AG20443 (cell line): ENCODE results near the gene FUBP3.
A peak's percentile ranks its signal among the peaks of the same experiment; 100 is the strongest.
"Not testable (repeated sequence)": the region's sequence is repeated elsewhere in the genome, so short reads cannot be mapped to it uniquely, and the experiment has no call there.

Source experiments
- DNase-seq: peaks from one replicate; pipeline ENCODE4 v3.0.0; 2012; ENCODE audit warnings: low spot score, mixed read lengths

The FUBP3 gene

GRCh38 chr9:130556396-130557076, 22.8 kb upstream of the FUBP3 start:
- DNase-seq = no peak

DNA sequence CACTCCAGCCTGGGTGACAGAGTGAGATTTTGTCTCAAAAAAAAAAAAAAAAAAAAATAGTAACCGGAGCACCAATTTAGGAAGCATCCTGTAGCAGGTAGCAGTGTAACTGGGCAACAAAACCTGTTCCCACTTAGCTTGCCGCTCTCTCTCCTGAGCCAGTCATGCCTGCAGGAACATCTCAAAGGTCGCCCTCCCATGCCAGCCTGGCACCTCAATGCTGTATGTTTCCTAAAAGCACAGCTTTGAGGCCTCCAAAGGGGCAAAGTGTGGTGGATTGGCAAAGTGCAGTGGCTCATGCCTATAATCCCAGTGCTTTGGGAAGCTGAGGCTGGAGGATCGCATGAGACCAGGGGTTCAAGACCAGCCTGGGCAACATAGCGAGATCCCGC, 22.3 kb upstream of the FUBP3 start:
- no peak for DNase-seq

DNA sequence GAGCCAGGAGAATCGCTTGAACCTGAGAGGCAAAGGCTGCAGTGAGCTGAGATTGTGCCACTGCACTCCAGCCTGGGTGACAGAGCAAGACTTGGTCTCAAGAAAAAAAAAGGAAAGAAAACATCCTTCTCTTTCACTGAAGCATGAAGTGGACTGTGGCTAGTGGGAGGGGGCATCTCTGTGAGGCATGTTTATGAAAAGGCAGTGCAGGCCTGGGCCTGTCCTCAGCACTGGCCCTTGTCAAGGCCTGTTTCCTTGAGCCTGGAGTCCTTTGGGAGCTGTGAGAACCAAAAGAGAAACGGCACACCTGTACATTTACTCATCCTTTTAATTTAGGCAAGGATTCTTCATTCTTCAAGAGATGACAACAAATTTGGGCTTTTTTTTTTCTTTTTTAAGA, 18.3 kb upstream of the FUBP3 start:
- no peak for DNase-seq

- not testable (repeated sequence) for DNase-seq
Observed at GRCh38 chr9:130562525-130562924, 16.9 kb upstream of the FUBP3 start.

DNA sequence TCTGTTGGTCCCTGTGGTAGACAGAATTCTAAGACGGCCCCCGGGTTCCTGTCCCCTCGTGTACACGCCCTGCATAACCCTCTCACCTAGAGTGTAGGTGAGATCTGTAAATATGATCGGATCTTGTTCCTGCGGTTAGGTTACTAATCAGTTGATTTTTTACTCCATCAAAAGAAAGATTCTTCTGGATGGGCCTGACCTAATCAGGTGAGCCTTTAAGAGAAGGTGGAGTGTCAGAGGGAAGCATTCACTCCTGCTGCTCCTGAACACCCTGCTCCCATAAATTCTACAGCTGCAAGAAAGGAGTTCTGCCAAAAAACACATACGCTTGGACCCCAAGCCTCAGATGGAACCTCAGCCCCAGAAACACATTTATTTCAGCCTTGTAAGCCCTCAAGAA, 15.6 kb upstream of the FUBP3 start:
- DNase-seq = no peak

DNA sequence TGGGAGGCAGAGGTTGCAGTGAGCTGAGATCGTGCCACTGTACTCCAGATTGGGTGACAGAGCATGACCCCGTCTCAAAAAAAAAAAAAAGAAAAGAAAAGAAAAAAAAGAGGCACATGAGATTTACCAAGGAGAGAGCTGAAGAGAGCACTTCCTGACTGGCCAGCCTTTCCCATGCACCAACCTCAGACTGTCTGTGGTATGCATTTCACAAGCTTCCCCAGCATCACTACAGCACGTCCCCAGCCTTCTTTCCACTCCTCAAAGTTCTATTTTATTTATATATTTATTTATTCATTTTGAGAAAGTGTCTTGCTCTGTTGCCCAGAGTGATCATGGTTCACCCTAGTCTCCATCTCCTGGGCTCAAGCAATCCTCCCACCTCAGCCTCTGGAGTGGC, 13.6 kb upstream of the FUBP3 start:
- peak; percentile 43 for DNase-seq

GRCh38 chr9:130570208-130570607, 9.2 kb upstream of the FUBP3 start:
- peak; percentile 32 for DNase-seq

DNA sequence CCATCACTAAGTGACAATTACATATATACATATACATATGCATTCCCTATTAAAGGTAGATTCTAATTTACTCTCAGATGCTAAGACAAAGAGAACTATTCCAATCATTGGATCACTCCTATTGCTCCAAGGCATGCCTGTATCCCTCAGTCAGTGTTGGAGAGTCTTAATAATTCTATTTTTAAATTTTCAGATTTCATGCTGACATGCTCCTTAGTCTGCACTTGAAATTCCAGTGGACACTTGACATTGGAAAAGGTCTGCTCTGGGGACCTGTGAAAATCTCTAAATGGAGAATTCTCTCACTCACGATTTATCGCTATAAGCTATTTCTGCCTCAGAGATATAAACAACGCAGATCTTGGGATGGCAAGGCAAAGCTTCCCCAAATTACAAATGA, 3.9 kb upstream of the FUBP3 start:
- DNase-seq = no peak

- no peak for DNase-seq
Observed at GRCh38 chr9:130576176-130576575, 3.2 kb upstream of the FUBP3 start.

DNA sequence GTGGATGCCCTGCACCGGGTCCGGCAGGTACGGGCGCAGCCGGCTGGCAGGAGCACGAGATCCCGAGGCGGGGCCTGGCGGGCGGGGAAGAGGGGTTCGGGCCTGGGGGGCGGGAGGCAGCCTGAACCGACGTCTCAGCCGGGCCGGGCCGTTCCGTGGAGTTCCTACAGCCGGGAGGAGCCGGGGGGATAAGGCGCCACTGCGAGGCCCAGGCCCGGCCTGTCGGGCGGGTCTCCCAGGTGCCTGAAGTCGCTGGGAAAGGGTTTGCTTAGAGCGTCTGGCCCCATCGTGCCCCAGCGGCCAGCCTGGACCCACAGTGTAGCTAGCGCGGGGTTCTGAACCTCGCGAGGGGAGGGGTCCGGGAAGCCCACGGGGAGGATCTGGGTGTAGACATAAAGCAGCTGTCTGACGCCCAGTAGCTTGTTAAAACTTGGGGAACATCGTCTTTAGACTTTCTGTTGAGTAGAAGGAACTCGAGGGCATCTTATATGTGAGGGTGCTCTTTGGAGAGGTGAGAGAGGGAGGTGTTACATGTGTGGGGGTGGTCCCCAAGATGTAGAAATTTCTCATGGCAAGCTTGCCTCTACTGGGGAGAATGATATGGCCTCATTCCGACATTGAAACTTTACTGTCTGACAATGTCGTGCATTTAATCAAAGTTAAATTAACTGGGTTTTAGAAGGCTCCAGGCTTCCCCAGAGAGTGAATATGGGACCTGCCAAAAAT, 524 bp downstream of the FUBP3 start:
- no peak for DNase-seq

- DNase-seq = no peak
Observed at GRCh38 chr9:130581766-130582165, 2.4 kb downstream of the FUBP3 start.

- DNase-seq = no peak
Observed at GRCh38 chr9:130583271-130583670, 3.9 kb downstream of the FUBP3 start.

DNA sequence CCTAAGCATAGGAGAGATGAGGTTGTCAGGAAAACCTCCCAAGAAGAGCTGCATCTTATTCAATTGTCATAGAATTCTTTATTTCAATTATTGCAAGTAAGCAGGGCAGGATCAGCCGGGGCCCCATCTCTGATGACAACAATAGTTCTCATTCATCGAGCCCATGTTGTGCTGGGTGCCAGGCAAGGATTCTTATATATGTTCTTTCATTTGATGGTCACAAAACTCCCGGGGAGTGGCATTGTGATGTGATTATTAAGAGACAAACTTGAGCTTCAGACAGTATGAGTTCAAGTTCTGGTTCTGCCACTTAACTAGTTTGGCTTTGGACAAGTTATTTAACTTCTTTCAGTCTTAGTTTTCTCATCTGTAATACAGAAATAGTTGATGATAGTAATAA, 8.5 kb downstream of the FUBP3 start:
- DNase-seq = no peak

DNA sequence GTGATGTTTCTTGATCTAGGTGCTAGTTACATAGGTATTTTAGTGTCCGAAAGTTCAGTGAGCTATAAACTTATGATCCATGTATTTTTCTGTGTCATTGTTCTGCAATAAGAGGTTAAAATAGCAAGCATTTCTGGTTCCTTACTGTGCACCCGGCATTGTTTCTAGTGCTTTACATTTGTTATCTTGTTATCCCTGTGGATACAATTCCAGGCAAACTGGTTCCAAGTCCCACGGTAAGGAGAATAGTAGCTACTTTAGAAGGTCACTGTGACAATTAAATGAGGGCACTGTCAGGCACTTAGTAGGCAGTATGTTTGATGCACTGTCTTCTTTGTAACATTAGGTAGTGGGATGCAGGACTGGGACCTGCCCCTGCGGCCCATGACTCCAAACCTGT, 9.0 kb downstream of the FUBP3 start:
- DNase-seq = no peak

DNA sequence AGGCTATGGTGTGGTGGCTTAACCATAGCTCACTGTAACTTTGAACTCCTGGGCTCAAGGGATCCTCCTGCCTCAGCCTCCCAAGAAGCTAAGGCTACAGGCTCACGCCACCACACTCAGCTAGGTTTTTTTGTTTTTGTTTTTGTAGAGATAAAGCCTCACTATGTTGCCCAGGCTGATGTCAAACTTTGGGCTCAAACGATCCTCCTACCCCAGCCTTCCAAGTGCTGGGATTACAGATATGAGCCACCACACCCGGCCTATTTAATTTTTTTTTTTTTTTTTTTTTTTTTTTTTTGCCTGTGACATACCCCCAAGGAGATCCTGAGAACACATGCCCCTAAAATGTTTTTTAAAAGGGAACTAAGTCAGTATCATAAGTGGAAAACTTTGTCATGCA, 10.4 kb downstream of the FUBP3 start:
- no peak for DNase-seq

GRCh38 chr9:130590305-130590704, 10.9 kb downstream of the FUBP3 start:
- DNase-seq = no peak

GRCh38 chr9:130593020-130593419, 13.6 kb downstream of the FUBP3 start:
- DNase-seq = no peak

GRCh38 chr9:130597228-130597627, 17.9 kb downstream of the FUBP3 start:
- no peak for DNase-seq

DNA sequence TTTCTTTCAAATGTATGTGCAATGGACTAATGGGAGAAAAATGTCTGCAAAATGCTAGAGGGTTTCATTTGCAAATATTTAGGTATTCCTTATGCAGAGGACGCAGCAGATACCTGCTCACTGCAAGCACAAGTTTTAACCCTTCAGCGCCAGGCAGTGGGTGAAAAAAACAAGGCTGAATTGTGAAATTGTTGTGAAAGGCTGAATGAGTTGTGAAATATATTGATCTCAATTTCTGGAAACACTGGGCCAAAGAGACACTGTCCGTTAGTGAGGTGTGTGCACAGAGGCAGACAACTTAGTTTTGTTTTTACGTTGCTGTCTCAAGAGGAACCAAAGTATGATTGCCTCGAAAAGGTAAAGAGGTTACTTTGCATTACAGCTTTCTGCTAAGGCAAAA, 18.8 kb downstream of the FUBP3 start:
- DNase-seq = no peak

- DNase-seq = no peak
Observed at GRCh38 chr9:130599625-130600024, 20.2 kb downstream of the FUBP3 start.

DNA sequence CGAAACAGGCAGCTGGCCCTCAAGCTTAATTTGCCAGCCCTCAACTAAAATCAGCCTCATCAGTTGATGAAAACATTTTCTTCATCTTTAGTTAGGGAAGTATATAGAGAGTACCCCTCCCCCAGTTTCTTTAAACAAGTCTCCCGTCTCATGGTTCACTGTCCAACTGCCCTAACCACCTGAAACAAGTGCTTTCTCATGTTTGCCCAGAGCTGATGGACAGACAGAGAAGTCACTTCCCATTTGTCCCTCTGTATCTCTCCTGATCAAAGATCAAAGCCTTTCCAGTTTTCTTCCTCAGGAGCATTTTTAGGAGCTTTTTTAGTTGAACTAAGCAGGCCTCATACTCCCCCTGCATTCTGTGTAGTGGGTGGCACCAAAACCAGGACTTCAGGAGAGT, 21.7 kb downstream of the FUBP3 start:
- DNase-seq = no peak

DNA sequence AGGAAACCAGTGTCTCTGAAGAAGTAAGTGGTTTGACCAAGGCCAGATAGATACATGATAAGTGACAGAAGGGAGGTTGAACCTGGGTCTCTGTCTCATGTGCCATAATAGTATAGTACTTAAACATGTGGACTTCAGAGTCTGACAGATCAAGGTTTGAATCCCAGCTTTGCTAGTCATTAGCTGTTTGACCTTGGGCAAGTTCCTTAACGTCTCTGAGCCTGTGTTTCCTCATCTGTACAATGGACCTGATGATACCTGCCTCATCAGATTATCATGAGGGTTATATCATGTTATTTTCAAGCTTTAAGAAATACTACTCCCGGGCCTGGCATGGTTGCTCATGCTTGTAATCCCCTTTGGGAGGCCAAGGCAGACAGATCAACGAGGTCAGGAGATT, 24.9 kb downstream of the FUBP3 start:
- no peak for DNase-seq

- no peak for DNase-seq
Observed at GRCh38 chr9:130606887-130607600, 27.7 kb downstream of the FUBP3 start.
